ENCODE results near the gene SMC5.

GRCh38 chr9:70250221-70250620 lies 8.6 kb upstream of the SMC5 start:
- TF ChIP-seq CTCF (IDR thresholded peaks at IDR 0.05): no peak
- no peak for TF ChIP-seq POLR2AphosphoS5 (IDR thresholded peaks at IDR 0.05)
- TF ChIP-seq POLR2A (IDR thresholded peaks at IDR 0.05): no peak
